ENCODE results near the gene TK1.
A peak's percentile ranks its signal among the peaks of the same experiment; 100 is the strongest.

TK1 gene

DNA sequence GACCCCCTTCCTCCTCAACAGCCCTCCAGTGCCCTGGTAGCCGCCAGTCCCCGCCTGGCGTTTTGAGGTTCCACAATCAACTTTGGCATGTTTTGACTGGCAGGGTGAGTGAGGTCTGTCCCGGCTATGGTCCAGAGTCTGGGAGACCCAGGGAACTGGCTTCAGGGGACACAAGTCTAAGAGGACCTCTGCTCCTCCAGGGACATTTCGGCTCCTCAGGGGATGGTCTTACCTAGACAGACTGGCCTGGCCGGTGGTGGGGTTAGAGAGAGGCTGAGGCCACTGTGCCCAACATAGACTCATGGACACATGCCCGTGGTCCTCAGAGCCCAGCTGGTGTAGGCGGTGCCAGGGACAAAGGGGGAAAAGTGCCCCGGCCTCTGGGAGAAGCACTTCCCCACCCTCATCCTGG is 54.1 kb downstream of the TK1 start:
- no peak for DNase-seq

DNA sequence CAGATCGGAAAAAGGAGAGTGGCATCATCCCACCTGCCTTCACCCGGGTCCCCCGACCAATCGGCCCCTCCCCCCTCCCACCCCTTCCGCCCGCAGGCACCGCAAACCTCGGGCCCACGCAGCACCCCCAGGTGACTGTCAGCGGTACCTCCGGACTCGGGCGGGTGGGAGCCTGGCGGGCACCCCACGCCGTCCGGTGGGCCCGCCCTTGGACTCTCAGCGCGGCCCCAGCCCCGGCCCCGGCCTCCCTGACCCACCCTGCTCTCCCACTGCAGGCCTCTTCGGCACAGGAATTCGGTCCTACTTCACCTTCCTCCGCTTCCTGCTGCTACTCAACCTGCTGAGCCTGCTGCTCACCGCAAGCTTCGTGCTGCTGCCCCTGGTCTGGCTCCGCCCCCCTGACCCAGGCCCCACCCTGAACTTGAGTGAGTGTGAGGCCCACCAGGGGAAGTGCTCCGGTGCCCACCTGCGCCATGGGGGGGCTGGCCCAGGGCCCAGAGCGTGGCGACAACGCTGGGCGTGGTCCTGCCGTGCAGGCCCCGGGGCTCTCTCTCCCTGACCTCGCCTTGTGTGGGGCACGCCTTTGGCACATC is 54.7 kb downstream of the TK1 start:
- DNase-seq = peak; percentile 86

DNA sequence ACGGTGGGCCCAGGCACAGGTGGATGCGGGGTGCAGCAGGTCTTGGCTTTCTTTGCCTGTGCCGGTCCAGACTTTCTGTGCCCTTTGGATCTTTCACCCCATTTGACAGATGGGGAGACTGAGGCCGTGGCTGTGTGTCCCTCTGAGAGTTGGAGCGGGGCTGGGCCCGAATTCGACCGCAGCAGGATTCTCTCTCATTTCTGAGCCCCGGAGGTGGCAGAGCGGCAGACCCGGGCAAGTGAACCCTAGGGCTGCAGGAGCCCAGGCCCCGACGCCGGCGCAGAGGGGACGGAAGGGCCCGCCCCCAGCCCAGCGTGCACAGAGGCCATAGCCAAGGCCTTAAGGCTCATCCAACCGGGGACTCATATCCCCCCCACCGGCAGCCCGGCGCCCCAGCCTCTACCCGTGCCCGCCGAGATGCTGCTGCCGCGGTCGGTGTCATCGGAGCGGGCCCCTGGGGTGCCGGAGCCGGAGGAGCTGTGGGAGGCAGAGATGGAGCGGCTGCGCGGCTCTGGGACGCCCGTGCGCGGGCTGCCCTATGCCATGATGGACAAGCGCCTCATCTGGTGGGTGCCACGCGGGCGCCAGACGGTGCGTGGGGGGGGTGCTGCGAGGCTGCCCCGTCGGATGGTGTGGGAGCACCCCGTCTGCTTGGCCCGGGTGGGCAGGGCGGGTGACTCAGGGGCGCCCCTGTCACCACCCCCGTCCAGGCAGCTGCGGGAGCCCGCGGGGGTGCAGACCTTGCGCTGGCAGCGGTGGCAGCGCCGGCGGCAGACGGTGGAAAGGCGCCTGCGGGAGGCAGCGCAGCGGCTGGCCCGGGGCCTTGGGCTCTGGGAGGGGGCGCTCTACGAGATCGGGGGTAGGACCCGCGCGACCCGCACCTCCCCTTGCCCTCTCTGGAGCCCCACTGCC is 55.4 kb downstream of the TK1 start:
- peak; percentile 65 for DNase-seq

DNA sequence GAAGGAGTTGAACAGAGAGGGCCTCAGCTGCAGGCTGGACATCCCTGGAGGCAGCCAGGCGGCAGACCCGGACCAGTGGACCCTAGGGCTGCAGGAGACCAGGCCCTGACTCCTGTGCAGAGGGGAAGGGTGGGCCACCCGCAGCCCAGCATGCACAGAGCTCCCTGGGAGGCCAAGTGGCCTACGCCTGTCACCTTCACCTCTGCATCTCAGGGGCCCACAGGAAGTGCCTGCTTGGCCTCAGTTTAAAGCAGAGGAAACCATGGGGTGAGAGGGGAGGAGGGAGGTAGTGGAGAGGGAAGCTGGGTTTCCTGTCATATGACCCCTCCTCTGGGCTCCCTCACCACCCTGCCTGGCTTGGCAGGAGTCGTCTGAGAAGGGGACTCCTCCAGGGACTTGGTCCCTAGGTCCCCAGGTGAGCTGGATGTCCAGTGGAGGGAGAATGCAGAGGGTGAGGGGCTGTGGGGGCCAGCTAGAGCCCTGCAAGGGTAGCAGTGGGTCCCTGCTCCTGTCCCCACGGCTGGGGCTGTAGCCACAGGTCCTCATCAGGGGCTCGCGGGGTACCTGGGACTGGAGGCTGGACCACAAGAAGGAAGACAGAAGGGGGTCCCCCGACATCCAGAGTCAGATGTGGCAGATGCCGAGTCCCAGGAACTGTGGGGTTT is 56.3 kb downstream of the TK1 start, which contains the start of gene TMC8:
Gene TMC8 (plus strand): TSS at position 335 of the 665 bp plus-strand sequence. CDS start 818 bp downstream, outside the sequence.
- peak; percentile 90 for DNase-seq

DNA sequence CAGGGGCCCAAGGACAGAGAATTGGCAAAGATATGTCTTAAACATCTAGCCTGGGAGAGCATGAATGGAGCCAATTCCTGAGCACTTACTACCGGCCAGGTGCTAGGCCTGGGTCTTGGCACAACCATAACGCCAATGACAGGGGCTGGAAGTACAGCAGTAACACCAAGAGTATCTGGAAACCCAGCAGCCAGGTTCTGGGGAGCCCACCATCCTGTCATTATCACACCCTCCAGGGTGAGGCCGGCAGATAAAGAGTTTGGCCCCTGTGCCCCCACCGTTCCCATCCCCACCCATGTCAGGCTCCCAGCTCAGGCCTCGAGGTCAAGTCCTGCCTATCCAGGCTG is 56.8 kb downstream of the TK1 start:
- no peak for DNase-seq

DNA sequence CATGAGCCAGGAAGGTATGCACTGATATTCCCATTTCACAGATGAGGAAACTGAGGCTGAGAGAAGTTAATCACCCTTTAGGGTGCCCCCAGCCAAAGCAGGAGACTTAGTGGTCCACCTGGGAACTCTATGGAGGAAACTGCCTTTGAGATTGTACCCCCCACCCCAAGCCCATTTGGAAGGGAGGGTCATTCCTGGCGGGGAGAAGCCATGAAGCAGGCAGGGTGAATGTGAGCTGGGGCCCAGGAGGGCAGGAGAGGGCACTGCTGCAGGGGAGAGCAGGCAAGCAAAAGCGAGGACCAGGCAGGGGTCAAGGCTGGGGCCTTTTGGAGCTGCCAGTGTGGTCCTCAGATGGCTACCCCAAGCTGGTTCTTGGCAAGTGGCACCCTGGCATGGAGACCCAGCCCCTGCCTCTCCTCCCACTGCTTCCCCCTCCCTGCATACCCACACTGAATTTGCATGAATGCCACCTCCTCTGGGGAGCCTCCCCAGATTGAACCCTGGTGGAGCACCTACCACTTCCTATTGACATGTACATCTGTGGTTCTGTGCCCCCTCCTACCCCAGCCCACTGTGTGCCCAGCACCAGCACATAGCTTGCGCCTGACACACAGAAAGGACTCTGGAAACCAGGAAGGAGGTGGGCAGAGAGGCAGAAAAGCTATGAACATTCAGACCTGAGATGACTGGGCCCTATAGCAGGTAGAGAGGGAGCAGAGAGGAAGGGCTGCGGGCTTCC is 57.3 kb downstream of the TK1 start:
- DNase-seq = peak; percentile 39

DNA sequence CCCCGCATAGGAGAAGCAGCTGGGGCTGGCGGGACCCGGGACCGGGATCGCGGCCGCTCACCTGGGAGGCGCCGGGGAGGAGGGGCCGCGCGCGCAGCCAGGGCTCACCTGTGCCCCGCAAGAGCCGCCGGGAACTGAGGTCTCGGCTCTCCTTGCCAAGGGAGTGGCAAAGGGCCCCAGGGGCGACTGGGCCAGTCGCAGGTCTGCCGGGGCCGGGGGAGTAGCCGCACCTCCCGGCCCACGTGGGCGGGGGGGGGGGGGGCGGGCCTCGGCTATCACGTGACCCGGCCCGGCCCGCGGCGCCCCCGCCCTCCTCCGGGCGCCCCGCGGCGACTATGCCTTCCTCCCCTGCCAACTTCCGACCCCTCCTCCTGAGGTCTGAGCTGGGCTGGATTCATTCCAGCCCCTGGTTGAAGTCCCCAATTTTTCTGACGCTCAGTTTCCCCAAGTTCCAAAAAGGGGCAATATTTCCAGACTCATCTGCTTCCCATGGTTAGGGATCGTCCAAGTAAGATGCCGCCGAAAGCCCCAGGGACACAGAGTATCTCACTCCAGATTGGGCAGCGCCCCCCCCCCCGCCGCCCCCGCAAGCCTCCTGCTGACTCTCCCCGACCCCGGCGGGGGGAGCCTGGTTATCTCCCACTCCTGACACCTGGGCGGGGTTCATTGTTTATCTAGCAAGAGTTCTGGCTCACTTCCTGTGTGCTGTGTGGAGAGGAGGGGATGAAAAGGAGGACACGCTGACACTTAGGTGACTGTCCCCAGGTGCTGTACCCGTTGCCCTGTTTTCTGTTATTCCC is 58.1 kb downstream of the TK1 start, which contains the start of gene TMC6:
Gene TMC6 (minus strand): TSS at position 205 of the 800 bp plus-strand sequence. CDS start 1,923 bp downstream, outside the sequence.
- DNase-seq = peak; percentile 92

DNA sequence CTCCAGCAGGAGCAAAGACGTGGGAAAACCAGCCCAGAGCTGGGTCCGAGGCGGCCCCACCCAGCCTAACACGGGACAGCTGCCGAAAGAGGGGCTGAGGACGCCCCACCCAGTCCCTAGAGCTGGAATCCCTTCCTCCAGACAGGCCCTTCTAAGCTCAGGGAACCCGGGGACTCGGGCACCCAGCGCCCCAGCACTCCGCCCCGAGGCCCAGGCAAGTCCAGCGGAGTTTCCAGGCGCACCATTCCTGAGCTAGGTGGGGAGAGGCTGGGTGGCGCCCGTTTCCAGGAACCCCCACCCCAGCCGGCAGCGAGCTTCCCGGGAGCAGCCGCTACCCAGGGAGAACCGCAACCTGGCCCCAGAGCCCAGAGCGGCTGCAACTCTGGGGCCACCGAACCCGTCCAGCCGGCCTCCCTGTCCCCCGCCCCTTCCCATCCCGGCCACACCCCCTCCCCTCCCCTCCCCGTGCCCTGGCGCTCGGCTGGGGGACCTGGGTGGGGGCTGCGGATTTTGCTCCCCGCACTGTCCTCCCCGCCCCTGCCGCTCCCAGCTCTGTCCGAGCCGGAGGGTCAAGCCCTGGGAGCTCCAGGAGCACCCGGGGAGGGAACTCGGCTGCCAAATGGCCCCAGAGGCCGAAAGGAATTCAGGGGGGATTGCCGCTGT is 58.8 kb downstream of the TK1 start:
- peak; percentile 45 for DNase-seq

DNA sequence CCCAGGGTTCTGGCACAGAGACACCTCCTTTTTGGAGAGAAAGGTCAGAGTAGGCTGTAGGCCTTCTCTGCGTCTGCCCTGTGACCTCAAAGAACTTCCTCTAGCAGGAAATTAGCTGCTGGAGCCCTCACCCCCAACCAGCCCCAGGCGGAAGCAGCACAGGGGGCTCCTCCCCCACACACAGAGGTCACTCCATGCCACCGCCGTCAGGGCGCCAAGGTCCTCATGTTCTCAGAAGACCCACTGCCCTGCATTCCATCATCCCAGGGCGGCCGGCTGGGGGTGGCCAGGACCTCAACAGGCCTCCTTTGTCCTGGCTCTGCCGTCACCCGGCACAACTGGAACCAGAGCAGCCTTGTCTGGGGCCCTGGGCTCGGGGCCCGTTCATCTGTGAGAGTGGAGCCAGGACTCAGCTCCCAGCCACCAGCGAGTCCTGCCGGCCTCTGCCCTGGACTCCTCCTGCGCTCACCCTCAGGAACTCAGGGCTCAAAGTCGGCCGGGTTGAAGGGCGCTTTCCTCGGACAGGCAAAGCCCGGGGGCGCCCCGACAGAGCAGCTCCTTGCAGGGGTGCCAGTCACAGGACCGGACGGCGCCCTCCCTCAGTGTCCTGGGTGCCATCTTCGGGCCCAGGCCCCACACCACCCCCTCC is 59.5 kb downstream of the TK1 start:
- peak; percentile 89 for DNase-seq

DNA sequence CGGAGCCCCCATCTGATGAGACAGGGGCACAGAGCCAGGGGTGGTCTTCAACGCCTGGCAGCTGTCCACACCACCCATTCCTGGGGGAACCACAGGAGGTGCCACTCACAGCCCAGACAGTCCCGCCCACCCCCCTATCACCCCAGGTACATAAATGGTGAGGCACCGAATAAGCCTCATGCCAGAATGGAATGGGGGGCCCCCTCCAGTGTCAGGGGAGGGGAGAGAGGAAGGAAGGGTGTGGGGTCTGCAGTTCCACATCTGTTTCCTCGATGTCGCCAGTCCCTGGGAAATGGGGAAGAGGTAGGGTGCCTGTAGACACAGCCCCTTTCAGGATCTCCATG is 60.0 kb downstream of the TK1 start:
- DNase-seq = no peak

DNA sequence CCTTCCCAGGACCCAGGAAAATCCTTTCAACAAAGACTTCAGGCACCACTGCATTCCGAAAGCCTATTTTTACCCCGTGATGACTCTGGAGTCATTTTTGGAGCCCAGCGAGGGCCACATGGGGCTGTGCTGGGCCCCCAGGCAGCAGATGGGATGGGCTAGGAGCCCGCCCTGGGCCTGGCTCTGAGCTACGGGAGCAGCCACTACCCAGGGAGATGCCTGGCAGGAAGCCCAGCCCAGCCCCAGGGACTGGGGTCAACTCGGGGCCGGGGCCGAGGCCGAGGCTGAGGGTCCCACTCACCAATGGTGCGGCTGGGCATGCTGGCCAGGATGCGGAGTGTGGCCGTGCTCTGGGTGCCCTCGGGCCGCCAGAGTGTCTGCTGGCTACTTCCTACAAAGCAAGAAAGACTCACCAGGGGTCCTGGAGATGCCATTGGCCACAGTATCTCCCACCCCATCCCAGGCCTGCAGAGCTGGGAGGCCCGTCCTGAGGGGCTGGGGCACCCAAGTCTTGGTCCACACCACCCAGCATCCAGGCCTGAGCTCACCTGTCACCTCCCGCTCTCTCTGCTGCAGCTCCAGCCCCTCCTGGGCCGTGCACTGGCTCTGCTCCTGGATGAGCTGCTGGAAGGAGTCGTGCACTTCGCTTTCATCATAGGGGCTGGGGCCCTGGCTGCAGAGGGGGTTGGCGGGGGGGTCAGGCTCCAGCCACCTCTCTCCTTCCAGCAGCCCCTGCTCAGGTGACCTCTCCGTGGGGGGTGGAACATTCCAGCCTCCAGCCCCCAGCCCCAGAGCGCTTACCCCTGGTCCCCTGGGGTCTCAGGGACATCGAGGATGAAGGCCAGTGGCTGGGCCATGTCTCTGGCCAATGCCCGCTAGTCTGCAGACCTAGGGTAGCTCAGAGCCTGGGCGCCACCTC is 60.6 kb downstream of the TK1 start:
- no peak for DNase-seq

DNA sequence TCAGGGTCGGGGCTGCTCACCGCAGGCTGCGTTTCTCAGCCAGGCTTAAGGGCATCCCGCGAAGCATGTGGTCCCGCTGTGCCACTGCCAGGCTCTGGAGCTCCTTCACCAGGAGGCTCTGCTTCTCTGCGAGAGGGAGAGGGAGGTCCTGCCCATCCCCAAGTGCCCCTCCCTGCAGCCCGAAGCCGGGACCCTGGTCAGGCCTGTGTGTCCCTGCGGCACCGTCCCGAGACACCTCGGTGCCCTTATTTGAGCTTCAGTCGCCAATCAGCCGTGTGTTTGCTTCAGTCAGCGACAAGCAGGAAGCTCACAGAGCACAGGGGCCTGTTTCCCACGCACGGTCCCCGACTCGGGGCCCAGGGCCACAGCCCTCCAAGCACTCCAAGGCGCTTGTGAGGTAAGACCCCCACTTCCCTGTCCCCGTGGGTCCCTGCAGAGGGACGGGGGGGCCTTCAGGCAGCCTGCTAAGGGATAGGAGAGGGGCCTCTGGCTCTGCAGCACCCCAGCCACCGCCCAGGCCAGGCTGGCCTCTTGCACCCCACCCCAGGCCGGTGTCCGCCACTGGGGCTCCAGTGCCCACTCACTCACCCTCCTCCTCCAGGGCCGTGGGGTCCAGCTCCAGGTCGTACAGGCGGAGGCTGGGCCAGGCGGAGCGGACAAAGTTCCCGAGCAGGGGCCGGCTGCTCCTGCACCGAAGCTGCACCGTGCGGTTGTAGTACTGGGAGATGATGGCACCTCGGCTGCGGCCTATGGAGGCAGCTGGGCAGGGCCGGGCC is 61.5 kb downstream of the TK1 start:
- no peak for DNase-seq

DNA sequence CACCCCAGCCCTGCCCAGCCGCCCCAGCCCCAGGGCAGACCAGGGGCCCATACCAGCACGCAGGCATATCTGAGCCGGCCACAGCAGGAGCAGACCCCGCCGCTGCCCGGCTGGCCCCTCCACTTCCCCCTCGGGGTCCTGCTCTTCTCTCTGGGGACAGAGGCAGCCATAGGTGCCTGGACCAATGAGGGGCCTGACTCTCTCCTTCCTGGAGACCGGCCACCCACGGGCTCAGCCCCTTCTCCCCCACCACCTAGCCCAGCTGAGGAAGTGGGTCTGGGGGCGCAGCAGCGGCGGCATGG is 62.1 kb downstream of the TK1 start:
- no peak for DNase-seq

Data from RPMI8226 (cell line).